GM19452 (cell line): ENCODE data around the gene C11orf24.

Source experiments
- ATAC-seq: cut with Tn5 transposase; IDR thresholded peaks from one replicate; pipeline ENCODE4 v1.9.1; 2021; ENCODE audit not compliant: unreplicated experiment

Gene C11orf24

DNA sequence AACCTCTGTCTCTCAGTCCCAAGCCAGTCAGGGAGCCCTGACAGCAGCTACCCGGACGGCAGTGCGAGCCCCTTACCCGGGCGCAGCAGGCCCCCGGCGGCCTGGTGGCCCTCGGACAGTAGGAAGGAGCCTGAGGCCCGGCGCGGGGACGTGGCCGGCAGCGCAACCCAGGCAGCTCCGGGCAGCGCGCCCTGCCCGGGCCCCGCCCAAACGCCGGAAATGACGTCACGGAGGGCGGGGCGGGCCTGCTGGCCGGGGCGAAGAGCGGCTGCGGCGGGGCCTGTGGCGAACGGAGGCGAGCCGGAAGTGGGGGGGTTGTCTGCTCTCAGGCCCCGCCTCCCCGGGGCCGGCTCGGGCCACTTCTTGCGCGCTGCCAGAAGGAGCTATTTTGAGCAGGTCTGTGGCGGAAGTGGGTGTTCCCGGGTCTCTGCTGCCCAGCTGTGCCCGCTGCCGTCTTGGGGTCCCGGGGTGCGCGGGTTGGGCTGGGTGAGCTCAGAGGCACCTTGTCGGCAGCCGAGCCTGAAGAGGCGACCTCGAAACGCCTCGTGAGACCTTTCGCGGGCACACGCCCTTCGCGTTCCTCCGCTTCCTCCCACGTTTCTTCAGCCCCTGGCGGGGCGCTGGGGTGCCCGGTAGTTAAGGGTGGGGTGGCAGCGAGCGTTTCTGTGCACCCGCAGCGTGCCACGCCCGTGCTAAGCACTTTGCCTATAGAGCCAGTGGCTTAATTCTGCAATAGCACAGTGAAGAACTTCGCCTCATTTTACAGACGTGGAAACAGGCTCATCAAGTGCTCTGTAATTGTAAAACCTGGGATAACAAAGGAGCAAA is at the start of gene C11orf24:
Gene C11orf24, minus strand, starts transcription at position 193 of the 828 bp plus-strand sequence. CDS start 8,206 bp downstream, outside the sequence.
- ATAC-seq = peak; percentile 84

DNA sequence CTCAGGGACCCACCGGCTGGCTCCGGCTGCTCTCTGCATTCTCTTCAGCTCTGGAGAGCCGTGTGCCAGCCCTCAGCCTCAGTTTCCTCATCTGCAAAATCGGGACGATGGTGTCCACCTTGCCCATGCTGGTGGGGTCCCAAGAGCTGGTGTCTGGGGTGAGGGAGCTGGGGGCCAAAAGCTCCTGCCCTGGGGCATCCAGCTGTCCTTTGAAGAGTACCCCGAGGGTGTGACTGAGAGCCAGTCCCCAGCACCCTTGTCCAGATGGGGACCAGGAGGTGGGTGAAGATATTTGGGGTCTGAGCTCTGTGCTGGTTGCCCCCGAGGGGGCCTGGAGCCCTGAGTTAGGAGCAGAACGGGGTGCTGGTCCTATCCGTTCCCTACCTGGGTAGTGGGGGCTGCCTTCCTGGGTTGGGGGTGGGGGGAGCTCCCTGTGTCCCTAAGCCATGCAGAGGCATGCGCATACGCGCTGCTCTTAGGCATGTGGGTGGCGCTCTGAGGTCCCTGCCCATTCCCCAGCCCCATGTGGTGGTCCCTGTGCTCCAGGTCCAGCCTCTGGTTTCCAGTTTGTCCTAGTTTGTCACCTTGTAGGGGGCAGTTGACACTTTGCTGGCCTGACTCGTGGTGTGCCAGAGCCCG is 45.5 kb upstream of the C11orf24 start:
- ATAC-seq = no peak

DNA sequence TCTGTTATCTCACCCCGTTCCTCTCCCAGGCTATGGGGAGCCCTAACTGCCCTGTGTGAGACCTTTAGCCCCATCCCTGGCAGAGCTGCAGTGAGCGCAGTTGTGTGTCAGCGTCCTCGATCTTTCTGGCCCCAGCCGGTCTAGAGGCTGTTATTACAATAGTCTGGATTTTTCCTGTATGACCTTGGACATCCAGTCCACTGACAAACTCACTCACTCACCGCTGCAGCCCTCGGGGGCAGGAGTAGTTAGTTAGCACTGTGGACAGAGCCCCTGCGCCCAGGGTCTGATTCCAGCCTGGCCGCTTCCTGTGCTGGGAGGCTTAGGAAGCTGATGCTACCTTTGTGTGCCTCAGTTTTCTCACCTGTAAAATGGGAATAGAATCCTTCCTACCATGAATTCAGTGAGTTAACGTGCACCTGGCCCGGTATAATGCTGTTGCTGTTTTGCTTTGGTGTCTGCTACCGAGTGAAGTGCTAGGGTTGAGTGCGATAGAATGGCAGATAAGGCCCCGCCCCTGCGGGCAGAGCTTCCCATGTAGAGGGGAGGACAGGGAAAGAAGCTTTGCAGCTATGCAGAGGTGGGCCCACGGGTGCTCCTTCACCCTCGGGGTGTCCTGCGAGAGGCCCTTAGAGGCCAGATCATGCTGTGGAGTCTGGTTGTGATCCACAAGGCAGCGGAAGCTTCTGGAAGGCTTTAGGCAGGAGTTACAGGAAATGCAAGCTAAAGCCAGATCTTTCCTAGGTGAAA is 43.6 kb upstream of the C11orf24 start:
- no peak for ATAC-seq

DNA sequence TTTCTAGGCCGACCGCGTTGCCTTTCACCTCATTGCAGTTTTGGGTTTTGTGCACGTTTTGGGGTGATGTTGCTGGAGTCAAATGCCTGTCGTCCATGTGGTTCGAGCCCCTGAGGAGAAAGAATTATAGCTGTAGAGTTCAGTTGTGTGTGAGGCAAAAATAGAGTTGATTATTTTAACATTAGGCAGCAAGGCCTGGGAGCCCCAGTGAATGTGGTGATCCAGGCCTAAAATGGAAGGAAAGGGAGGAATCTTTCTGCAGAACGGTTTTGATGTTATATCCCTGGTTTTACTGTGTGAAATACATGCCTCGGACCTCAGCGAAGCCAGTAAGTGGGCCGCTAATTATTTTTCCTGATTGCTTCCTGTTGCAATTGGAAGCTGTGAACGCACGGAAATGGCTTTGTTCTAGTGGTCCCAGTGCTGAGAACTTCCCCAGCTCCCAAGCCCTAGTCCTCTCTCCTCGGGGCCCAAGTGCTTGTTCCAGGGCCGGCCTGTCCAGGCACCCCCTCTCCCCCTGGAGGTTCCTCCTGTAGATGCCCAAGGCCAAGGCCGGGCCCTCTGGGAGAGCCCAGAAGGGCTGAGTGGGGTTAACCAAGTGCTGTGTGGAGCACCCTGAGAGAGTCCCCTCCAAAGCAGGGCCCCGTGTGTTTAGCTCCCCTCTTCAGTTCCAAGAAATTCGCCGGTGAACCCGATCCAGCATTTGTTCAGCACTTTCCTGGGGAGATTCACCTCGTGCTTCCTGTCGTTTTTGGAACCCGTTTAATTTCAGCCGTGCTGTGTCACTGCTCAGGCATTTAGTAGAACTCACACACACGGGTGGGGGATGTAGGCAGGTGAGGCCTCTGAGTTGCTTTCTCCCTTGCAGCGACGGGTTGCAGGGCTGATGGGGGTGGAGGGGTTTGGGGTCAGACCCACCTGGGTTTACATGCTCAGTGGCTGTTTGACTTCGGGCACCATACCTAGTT is 42.7 kb upstream of the C11orf24 start:
- ATAC-seq = no peak

DNA sequence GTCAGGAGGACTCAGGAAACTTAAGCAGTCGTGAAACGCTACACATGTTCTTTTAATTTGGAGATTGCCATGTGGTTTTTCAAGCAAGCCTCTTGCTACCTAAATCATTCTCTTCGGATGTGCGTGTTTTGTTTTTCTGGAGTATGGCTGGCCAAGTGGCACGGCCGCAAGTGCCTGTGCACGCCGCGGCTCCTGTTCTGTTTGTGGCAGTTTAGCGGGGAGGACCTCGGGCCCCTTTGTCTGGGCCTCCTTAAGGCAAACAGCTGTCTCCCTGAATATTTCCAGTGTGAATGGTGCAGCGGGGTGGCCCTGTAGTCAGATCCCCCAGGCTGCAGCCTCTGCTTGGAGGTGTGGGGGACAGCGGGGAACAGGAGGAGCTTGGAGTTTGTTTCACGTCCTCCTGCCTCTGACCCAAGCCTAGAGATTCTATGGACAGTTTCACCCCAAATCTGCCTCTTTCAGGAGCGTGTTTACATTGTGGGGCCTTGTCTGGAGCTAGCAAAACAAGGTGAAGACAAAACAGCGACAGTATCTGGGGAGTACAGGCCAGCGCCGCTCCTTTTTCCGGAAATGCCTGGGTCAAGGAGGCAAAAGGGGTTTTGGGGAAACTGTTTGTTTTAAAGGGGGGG is 41.9 kb upstream of the C11orf24 start:
- no peak for ATAC-seq

DNA sequence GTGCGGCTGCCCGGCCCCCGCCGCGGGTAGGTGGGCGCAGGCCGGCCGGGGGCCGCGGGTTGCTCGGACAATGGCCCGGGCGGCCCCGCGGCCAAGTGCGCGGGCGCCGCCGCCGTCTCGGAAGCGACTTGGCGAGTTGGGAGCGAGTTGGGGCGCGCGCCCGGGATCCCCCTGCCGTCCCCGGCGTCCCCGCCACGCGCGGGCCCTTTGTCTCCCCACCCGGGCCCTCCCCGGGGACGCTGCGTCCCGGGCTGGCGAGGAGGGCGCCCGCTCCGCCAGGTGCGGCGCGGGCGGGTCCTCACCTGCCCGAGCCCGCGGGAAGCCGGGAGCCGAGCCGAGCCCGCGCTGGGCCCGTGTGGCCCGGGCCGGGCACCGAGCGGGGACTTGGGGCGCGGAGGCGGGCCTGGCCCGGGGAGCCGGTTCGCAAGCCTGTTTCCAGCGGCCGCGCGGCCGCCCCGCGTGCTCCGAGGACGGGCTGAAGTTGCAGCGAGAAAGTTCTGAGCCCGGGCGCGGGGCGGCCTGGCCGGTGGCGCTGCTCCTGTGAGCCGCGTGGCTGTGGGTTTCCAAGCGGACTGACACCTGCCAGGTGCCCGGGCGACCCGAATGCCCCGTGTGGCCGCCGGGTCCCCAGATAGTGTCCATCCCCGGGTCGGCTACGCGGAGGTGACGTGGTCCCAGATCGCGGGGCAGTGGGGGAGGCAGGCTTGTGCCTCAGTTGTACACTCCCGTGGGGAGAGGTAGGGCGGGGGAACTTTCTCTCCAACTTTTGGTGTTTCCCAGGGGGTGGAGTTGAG is 41.2 kb upstream of the C11orf24 start:
- ATAC-seq = no peak

DNA sequence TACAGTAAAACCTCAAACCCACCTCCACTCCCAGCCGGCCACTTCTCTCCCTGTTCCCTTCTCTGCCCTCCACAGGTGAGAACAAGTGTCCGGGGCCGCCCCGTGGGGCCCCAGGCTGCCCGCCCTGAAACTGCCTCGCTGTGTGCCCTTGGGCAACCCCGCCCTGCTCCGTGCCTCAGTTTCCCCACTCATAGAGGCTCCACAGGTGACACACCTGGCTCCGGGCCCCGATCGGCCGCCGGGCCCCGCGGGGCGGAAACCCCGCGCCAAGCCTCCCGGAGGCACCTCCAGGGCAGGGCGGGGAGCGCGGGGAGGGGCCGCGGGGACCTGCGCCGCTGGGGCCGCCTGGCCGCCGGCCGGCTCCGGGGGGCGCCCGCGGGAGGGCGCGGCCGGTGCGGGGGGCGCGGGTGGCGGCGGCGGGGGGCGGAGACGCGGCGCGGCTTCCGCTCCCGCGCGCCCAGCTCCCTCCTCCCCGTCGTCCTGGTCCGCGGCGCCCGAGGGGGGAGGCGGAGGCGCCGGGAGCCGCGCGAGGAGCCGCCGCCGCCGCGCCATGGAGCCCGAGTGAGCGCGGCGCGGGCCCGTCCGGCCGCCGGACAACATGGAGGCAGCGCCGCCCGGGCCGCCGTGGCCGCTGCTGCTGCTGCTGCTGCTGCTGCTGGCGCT is 40.5 kb upstream of the C11orf24 start, which contains the start of gene LRP5:
Gene LRP5, plus strand, starts transcription at position 475 of the 663 bp plus-strand sequence. Its CDS starts 124 bp downstream, at position 599.
- ATAC-seq = no peak

DNA sequence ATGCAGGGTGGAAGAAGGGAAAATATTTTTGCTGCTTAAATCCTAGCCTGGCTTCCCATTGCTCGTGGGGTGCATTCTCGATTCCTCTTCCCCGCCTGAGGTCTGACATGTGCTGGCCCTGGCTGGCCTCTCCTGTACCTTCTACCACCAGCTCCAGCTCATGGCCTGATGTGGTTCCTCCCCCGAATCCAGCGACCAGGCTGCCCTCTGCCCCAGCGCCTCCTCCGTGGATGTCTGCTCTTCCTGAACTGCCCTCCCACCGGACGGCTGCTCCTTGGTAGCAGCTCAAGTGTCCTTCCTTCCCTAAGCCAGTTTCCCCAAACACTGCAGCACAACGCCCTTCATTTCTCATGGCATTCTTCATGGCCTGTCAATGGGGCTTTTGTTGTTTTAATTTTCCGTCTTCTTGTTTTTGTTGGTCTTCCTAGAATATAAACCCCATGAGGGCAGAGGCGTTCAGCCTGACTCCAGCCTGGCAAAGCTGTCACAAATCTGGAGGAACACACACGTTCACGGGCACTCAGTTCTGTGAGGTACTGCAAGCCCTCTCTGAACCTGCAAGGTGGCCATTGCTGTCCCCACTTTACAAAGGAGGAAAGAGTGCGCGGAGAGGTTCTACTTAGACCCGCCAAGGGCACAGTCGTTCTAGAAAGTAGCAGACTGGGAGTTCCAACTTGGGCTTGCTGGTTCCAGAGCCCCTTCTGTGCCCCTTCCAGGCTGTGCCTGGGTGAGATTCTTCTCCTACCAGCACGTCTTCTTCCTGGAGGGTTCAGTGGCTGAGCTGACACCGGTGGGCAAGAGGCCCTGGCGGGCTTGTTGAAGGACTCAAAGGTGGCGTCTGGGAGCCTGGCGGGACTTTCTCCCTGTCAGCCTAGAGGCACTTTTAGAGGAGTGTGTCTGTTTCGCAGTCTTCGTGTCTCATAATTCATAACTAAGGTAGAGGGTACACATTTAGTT is 39.7 kb upstream of the C11orf24 start:
- ATAC-seq = no peak

DNA sequence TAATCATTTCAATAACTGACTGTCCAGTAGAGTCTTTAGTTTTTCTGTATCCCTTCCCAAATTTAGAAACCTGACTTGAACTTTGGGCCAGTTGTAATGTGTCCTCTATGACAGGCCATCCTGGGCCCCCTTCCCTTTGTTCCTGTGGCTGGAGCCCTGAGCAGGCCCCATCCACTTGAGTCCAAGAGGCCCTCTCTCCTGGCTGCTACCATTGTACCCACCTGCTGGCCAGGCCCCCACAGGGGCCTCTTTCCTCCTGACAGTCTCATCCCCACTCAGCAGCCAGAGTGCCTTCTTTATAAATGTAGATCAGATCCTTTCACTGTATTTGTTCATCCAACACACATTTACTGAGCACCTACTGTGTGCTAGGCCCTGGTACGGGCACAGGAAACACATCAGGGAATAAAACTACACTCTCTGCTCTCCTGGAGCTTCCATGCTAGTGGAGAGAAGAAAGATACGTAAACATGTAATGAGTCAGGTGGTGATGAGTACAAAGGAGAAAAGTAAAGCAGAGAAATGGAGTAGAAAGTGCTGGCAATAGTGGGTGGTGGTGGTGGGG is 37.9 kb upstream of the C11orf24 start:
- no peak for ATAC-seq

DNA sequence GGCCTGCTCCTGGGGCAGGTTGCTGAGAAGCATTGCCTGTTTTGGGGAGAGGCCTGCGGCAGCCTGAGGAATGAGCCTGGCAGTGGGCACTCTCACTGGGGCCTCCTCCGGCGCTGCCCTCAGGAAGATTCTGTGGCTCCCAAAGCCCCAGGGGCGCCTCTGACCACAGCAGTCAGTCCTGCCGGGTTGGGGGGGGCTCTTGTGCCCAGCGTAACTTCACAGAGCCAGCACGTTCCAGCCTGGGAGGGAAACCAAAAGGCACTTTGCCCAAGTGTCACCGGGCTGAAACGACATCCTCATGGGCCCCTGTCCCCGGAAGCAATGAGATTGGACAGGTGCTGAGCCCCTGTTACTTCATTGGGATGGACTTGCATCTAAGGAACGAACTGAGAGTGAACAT is 36.3 kb upstream of the C11orf24 start:
- ATAC-seq = no peak

DNA sequence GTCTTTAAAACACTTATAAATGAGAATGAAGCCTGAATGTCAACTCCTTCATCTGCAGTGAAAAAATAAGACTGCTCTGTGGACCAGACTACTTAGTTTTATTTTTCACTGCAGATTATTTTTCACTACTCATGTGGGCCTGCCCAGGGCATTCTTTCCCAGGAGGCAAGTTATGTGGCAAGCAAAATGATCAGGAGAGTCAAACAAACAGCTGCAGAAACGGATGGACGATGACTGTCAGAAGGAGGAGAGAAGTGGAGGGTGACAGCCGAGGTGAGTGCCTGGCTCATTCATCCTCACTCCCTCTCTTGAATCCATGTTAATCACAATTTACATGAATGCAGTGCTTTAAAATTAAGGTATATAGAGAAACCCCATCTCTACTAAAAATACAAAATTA is 34.9 kb upstream of the C11orf24 start:
- no peak for ATAC-seq

DNA sequence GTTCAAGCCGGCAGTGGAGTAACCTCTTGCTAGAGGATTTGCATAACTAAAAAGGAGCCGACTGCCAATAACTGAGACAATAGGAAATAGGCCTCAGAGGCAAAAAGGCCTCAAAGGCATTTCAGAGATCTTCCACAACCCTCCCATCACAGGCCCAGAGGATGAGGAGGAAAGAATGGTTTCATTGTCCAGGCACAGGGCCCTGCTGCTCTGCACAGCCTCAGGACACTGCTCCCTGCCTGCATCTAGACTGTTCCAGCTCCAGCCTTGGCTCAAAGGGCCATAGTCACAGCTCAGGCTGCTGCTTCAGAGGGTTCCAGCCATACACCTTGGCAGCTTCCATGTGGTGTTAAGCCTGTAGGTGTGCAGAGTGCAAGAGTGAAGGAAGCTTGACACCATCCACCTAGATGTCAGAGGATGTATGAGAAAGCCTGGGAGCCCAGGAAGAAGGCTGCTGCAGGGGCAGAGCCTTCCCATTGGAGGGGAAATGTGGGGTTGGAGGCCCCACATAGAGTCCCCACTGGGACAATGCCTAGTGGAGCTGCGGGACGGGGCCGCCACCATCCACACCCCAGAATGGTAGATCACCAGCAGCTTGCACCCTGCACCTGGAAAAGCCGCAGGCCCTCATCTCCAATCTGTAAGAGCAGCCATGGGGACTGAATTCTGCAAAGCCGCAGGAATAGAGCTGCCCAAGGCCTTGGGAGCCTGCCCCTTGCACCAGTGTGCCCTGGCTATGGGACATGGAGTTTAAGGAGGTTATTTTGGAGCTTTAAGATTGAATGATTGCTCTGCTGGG is 32.4 kb upstream of the C11orf24 start:
- no peak for ATAC-seq

DNA sequence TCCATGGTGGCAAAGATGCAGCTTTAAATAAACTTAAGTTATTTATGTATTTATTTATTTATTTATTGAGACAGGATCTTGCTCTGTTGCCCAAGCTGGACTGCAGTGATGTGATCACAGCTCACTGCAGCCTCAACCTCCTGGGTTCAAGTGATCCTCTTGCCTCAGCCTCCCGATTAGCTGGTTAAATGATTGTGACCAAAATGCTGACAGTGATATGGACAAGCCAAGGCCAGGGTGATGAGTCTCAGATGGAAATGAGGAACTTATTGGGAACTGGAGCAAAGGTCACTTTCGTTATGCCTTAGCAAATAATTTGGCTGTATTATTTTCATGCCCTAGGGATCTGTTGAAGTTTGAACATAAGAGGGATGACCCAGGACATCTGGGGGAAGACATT is 31.3 kb upstream of the C11orf24 start:
- ATAC-seq = no peak

DNA sequence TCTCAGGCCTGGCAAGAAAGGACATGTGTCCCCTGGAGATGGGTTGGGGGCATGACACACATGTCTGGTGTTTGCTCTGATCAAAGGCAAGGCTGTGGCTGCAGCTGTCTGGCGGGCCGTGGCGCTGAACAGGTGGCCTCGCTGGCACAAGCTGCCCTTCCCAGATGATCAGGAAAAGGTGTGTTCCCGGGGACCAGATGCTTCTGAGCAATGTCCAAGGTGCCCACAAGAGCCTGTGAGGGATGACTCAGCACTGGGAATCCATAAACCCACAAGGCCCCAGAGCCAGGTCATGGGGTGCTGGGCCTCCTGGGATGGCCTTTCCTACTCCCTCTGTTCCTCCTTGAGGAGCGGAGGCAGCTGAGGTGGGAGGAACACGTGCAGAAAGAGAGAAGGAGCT is 30.9 kb upstream of the C11orf24 start:
- no peak for ATAC-seq

DNA sequence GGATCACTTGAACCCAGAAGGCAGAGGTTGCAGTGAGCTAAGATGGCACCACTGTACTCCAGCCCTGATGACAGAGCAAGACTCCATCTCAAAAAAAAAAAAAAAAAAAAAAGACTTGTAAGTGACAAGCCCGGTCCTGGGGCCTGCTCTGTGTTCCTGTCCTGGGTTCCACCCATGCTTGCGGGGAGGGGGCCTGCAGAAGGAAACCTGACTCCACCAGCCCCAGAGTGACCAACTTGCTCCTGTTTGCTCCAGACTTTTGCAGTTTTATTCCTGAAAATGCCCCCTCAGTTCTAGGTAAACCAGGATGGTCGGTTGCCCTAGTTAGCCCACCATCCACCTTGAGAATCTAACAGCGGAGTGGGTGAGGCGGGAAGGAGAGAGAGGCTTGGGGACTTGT is 30.5 kb upstream of the C11orf24 start:
- ATAC-seq = no peak

DNA sequence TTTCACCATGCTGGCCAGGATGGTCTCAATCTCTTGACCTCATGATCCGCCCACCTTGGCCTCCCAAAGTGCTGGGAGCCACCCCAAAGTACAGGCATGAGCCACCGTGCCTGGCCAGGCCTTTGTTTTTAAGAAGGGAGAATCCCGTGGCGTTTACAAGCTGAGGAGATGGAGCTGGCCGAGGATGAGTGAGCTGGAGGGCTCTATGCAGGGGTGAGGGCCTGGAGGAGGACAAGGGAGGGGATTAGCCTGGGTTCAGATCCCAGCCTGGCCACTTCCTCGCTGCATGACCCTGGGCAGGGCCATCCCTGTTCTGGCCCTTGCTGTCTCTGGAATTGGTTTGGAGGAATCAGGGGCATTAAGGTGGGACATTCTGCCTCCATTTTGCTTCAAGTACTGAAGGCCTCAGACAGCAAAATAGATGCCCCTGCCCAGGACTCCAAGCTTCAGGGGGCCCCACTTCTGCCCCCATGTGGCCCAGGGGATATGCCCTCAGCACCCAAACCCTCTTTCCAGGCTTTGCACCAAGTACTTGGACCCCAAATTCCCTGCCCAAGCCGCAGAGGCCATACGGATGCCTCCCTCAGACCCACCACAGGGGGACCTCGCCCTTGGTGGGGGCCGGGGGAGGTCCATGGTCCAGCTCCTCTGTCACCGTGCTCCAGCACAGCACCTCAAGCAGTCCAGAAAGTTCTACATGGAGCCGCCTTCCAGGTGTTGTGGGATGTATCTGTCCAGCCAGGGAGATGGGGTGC is 28.5 kb upstream of the C11orf24 start:
- no peak for ATAC-seq
